HepG2 (cell line): ENCODE results near the gene MAEA. TPM values are rescaled to one million over a fixed set of nuclear protein-coding genes. Genes with fewer than 3 reads are reported as not detected.

Source experiments
- AGO2 ChIP-seq: fragments of 200-400 bp; formaldehyde crosslinking; optimal IDR thresholded peaks from 2 replicates; pipeline ENCODE3; 2017; ENCODE audit warnings: mild to moderate bottlenecking, low read depth, low read length, moderate library complexity
- CAMTA2 ChIP-seq: sonication (generic); formaldehyde crosslinking; IDR thresholded peaks from 2 replicates; pipeline ENCODE4 v1.4.0; 2020; ENCODE audit warnings: mild to moderate bottlenecking, missing genetic modification reagents, borderline replicate concordance
- CCDC6 ChIP-seq: sonication (generic); formaldehyde crosslinking; IDR thresholded peaks from 2 replicates; pipeline ENCODE4 v1.8.1; 2022; ENCODE audit warnings: mild to moderate bottlenecking, missing genetic modification reagents, moderate library complexity
- FOXM1 ChIP-seq: sonication (generic); formaldehyde crosslinking; IDR thresholded peaks from 2 replicates; pipeline ENCODE4 v1.5.0; 2020; ENCODE audit warnings: missing genetic modification reagents
- JDP2 ChIP-seq: sonication (generic); formaldehyde crosslinking; IDR thresholded peaks from 2 replicates; pipeline ENCODE4 v1.8.1; 2022; ENCODE audit warnings: missing genetic modification reagents, borderline replicate concordance
- MED13 ChIP-seq: sonication (generic); formaldehyde crosslinking; IDR thresholded peaks from 2 replicates; pipeline ENCODE4 v1.5.0; 2020; ENCODE audit warnings: missing genetic modification reagents
- PHF20 ChIP-seq: sonication (generic); formaldehyde crosslinking; IDR thresholded peaks from 2 replicates; pipeline ENCODE4 v1.5.0; 2020; ENCODE audit warnings: mild to moderate bottlenecking, missing genetic modification reagents
- RFX5 ChIP-seq: IDR thresholded peaks from 2 replicates; pipeline ENCODE4 v1.6.1; 2011; ENCODE audit warnings: low read depth, low read length, improper control_type of control experiment
- RNF2 ChIP-seq: fragments of 450-650 bp; conservative IDR thresholded peaks from 2 replicates; pipeline ENCODE4 v1.6.1; 2016; ENCODE audit warnings: low read depth
- SMAD3 ChIP-seq: sonication (generic); formaldehyde crosslinking; IDR thresholded peaks from 2 replicates; pipeline ENCODE4 v1.4.0; 2020; ENCODE audit warnings: missing genetic modification reagents
- TGIF2 ChIP-seq: IDR thresholded peaks from 2 replicates; pipeline ENCODE4 v1.6.1; 2016; ENCODE audit warnings: control low read depth, missing compliant biosample characterization
- ZC3H13 ChIP-seq: sonication (generic); formaldehyde crosslinking; IDR thresholded peaks from 2 replicates; pipeline ENCODE4 v1.8.1; 2023; ENCODE audit warnings: mild to moderate bottlenecking, missing genetic modification reagents, moderate library complexity
- ZFP36 ChIP-seq: fragments of 150-350 bp; IDR thresholded peaks from 2 replicates; pipeline ENCODE4 v1.6.1; 2018; ENCODE audit warnings: borderline replicate concordance, low read length, low read depth; ENCODE audit not compliant: partially characterized antibody
- ZNF367 ChIP-seq: sonication (generic); formaldehyde crosslinking; IDR thresholded peaks from 2 replicates; pipeline ENCODE4 v1.4.0; 2020; ENCODE audit warnings: missing genetic modification reagents, borderline replicate concordance
- polyA plus RNA-seq, 8 experiments: library from polyadenylated mRNA; depleted of rRNA in 3 of 8; stranded (reverse) in 7 of 8; unstranded in 1 of 8; fragments of >200 nt; fragmentation: Illumina TruSeq in 4 of 8; extraction: Trizol in 4 of 8; gene quantifications; 2 replicates each; pipeline versions ENCODE4 v1.2.1 to v1.2.3, GENCODE V29; 2011 to 2016; ENCODE audit warnings: low read depth in 4 of 8, missing spikeins in 1 of 8, mixed read lengths in 1 of 8; ENCODE audit not compliant: insufficient read depth in 1 of 8
- total RNA-seq, 5 experiments: library from RNA; depleted of rRNA; stranded (reverse); fragments of >200 nt; fragmentation: Illumina TruSeq; extraction: Trizol; gene quantifications; 2 replicates each; pipeline ENCODE4 v1.2.3, GENCODE V29; 2016; ENCODE audit warnings: low read depth in 1 of 5
- TF ChIP-seq, protein P1 (sequence below): sonication (generic); formaldehyde crosslinking; IDR thresholded peaks from 2 replicates; pipeline ENCODE4 v1.9.0; 2021; ENCODE audit warnings: mild to moderate bottlenecking, missing genetic modification reagents
- TF ChIP-seq, protein P2 (sequence below): sonication (generic); formaldehyde crosslinking; IDR thresholded peaks from 2 replicates; pipeline ENCODE4 v1.4.0; 2020; ENCODE audit warnings: mild to moderate bottlenecking, missing genetic modification reagents, borderline replicate concordance
- TF ChIP-seq, protein P3 (sequence below): sonication (generic); formaldehyde crosslinking; IDR thresholded peaks from 2 replicates; pipeline ENCODE4 v1.8.0; 2022; ENCODE audit warnings: mild to moderate bottlenecking, missing genetic modification reagents

MAEA gene
- total and polyA plus RNA-seq, 2 of the 13 experiments (the other 11 are each of a cell fraction or from before 2014, with no cell fraction given): 52.0 to 57.1 TPM

DNA sequence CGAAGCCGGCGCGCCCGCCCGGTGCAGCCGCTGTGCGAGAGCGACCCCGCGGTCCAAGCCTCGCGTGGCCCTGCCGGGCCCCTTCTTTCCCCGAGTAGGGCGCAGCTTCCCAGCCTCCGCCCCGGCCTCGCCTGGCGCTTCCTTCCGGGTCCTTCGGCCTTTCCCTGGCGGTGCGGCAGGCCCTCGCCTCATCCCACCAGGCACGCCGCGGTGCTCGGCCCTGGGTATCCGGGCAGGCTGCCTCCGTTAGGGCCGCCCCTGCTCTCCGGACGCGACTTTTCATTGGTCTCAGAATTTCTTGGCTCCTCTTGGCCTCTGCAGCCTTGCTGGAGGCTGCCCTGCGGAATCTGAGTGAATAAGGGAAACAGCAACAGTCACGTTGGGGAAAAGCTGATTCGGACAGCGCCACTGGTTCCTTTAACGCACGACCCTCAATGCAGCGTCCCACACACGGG, 57.7 kb downstream of the MAEA start (continued):
- TF ChIP-seq, protein P1, sequence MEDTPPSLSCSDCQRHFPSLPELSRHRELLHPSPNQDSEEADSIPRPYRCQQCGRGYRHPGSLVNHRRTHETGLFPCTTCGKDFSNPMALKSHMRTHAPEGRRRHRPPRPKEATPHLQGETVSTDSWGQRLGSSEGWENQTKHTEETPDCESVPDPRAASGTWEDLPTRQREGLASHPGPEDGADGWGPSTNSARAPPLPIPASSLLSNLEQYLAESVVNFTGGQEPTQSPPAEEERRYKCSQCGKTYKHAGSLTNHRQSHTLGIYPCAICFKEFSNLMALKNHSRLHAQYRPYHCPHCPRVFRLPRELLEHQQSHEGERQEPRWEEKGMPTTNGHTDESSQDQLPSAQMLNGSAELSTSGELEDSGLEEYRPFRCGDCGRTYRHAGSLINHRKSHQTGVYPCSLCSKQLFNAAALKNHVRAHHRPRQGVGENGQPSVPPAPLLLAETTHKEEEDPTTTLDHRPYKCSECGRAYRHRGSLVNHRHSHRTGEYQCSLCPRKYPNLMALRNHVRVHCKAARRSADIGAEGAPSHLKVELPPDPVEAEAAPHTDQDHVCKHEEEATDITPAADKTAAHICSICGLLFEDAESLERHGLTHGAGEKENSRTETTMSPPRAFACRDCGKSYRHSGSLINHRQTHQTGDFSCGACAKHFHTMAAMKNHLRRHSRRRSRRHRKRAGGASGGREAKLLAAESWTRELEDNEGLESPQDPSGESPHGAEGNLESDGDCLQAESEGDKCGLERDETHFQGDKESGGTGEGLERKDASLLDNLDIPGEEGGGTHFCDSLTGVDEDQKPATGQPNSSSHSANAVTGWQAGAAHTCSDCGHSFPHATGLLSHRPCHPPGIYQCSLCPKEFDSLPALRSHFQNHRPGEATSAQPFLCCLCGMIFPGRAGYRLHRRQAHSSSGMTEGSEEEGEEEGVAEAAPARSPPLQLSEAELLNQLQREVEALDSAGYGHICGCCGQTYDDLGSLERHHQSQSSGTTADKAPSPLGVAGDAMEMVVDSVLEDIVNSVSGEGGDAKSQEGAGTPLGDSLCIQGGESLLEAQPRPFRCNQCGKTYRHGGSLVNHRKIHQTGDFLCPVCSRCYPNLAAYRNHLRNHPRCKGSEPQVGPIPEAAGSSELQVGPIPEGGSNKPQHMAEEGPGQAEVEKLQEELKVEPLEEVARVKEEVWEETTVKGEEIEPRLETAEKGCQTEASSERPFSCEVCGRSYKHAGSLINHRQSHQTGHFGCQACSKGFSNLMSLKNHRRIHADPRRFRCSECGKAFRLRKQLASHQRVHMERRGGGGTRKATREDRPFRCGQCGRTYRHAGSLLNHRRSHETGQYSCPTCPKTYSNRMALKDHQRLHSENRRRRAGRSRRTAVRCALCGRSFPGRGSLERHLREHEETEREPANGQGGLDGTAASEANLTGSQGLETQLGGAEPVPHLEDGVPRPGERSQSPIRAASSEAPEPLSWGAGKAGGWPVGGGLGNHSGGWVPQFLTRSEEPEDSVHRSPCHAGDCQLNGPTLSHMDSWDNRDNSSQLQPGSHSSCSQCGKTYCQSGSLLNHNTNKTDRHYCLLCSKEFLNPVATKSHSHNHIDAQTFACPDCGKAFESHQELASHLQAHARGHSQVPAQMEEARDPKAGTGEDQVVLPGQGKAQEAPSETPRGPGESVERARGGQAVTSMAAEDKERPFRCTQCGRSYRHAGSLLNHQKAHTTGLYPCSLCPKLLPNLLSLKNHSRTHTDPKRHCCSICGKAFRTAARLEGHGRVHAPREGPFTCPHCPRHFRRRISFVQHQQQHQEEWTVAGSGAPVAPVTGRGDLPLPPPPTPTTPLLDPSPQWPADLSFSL (CRISPR knock-in tag): no peak
- TF ChIP-seq FOXM1 (CRISPR knock-in tag) (no peak), RNF2 (peak; percentile 77; the same call in 1 of the 2 replicates), AGO2 (peak; percentile 90), MED13 (CRISPR knock-in tag) (no peak), ZFP36 (no peak), CCDC6 (peak; percentile 82; the same call in 1 of the 2 replicates), PHF20 (CRISPR knock-in tag) (peak; percentile 8; the same call in 1 of the 2 replicates), JDP2 (CRISPR knock-in tag) (no peak), ZNF367 (no peak), ZC3H13 (CRISPR knock-in tag) (no peak), SMAD3 (no peak), CAMTA2 (0 out of 2 replicates have a peak, but pooled peaks have one; percentile 21), TGIF2 (CRISPR knock-in tag) (0 out of 2 replicates have a peak, but pooled peaks have one; percentile 44), RFX5 (peak; percentile 26; the same call in 1 of the 2 replicates)
- TF ChIP-seq, protein P2, sequence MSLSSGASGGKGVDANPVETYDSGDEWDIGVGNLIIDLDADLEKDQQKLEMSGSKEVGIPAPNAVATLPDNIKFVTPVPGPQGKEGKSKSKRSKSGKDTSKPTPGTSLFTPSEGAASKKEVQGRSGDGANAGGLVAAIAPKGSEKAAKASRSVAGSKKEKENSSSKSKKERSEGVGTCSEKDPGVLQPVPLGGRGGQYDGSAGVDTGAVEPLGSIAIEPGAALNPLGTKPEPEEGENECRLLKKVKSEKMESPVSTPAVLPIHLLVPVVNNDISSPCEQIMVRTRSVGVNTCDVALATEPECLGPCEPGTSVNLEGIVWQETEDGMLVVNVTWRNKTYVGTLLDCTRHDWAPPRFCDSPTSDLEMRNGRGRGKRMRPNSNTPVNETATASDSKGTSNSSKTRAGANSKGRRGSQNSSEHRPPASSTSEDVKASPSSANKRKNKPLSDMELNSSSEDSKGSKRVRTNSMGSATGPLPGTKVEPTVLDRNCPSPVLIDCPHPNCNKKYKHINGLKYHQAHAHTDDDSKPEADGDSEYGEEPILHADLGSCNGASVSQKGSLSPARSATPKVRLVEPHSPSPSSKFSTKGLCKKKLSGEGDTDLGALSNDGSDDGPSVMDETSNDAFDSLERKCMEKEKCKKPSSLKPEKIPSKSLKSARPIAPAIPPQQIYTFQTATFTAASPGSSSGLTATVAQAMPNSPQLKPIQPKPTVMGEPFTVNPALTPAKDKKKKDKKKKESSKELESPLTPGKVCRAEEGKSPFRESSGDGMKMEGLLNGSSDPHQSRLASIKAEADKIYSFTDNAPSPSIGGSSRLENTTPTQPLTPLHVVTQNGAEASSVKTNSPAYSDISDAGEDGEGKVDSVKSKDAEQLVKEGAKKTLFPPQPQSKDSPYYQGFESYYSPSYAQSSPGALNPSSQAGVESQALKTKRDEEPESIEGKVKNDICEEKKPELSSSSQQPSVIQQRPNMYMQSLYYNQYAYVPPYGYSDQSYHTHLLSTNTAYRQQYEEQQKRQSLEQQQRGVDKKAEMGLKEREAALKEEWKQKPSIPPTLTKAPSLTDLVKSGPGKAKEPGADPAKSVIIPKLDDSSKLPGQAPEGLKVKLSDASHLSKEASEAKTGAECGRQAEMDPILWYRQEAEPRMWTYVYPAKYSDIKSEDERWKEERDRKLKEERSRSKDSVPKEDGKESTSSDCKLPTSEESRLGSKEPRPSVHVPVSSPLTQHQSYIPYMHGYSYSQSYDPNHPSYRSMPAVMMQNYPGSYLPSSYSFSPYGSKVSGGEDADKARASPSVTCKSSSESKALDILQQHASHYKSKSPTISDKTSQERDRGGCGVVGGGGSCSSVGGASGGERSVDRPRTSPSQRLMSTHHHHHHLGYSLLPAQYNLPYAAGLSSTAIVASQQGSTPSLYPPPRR: no peak
- TF ChIP-seq, protein P3, sequence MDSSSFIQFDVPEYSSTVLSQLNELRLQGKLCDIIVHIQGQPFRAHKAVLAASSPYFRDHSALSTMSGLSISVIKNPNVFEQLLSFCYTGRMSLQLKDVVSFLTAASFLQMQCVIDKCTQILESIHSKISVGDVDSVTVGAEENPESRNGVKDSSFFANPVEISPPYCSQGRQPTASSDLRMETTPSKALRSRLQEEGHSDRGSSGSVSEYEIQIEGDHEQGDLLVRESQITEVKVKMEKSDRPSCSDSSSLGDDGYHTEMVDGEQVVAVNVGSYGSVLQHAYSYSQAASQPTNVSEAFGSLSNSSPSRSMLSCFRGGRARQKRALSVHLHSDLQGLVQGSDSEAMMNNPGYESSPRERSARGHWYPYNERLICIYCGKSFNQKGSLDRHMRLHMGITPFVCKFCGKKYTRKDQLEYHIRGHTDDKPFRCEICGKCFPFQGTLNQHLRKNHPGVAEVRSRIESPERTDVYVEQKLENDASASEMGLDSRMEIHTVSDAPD (CRISPR knock-in tag): no peak
